Stromal cell of bone marrow (primary cell): Measurements from ENCODE around the gene NNAT.
"Not testable (repeated sequence)": the region's sequence is repeated elsewhere in the genome, so short reads cannot be mapped to it uniquely, and the experiment has no call there.

Experiments used
- DNase-seq: peaks from one replicate; pipeline ENCODE4 v3.0.0-alpha.2; 2012; ENCODE audit warnings: low read depth

The NNAT gene

DNA sequence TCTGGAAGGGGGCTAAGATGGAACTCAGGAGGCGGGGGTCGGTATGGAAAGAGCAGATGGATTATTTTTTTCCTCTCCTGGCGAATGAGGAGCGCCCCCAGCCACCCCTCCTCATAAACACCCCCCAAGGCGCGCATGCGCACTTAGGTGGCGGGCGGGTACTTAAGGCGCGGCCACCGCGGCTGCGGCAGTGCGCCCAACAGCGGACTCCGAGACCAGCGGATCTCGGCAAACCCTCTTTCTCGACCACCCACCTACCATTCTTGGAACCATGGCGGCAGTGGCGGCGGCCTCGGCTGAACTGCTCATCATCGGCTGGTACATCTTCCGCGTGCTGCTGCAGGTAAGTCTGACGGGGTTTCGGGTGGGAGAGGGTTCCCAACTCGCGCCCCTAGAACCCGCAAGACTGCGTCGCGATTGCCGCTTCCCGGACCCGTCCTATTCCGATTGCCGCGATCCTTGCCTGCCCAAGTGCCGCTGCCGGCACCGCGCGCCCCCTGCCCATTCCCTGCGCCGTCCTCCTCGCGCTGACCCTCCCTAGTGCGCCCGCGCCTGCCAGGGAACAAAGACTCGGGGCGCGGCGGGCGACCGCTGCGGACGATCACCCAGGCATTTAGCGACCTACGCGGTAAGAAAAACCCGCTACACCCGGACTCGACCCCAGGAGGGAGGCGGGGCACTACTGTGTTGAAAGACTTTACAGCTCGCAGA lies at the start of gene NNAT:
Gene NNAT, plus strand, starts transcription at position 190 of the 711 bp plus-strand sequence. Its CDS starts 82 bp downstream, at position 272.
- no peak for DNase-seq

DNA sequence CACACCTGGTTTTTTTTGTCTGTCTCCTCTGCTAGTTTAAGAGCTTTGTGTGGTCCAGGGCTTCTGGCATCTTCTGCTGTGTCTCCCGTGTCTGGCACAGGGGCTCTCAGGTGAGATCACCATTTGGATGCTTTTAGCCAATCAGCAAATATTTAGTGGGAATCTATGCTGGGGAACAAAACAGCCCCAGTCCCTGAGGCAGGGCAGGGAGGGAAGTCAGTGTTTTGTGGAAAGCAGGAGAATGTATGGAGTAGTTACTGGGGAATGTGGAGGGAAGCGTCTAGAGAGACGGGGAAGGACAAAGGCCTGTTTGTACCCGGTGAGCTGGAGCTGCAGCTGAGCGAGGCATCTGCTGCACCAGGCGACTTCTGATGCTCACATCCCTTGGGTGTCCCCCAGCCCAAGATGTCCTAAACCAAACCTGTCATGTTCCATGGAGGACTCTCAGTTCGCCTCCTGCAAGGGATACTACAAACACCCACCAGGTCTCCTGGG lies 49.3 kb upstream of the NNAT start:
- DNase-seq: no peak

GRCh38 chr20:37472435-37472834 lies 48.6 kb upstream of the NNAT start:
- not testable (repeated sequence) for DNase-seq

GRCh38 chr20:37473249-37474000 lies 47.6 kb upstream of the NNAT start:
- DNase-seq: no peak

GRCh38 chr20:37474386-37474785 lies 46.7 kb upstream of the NNAT start:
- no peak for DNase-seq

DNA sequence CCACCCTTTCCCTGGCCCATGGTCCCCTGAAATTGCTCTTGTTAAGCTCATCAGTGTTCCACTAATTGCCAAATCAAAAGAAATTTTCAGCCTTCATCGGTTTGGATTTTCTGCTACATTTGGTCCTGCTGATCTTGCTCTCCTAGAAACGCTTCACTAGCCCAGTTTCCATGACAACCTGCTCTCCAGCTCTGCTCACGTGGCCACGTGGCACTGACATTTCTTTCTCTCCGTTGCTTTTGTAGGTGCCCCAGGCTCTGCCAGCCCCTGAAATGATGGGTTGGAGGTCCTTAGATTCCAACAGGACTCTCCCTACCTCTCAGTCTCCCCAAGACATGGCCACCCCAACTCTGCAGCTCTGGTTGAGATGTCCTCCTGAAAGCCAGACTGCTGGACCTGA lies 45.8 kb upstream of the NNAT start:
- DNase-seq: no peak

DNA sequence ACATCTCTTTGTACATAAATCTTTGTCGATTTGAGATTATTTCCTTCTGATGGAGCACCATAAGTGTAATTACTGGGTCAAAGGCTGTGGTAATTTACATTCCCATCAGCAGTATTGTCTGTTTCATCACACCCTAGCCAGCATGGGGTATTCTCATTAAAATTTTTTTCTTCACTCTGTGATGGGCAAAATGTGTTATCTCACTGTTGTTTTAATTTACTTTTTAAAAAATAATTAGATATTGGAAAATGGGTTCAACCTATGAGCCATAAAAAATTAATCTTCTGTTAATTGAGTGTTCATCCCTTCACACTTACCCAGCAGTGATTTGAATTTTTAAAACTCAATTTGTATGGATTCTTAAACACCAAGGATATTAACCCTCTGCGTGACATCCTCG lies 44.0 kb upstream of the NNAT start:
- no peak for DNase-seq

DNA sequence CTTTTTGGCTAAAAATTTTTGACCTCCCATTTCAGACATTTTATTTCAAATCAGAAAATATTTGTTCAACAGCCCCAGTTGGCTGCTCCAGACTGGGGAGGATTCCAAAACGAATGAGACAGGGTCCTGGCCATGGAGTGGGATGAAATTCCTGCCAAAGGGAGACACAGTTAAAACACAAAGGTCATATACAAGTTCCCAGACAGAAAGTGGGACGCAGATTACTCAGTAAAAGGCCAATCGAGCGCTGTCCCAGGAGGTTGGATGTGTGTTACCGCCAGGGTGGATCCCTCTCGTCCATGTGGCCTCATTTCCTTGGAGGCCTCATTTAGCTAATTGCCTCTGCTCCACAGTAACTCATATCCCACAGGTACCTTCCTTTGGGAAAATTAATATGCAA lies 41.8 kb upstream of the NNAT start:
- DNase-seq: no peak

- DNase-seq: no peak
Measured at GRCh38 chr20:37479925-37480691, 40.9 kb upstream of the NNAT start.

- no peak for DNase-seq
Measured at GRCh38 chr20:37480919-37481318, 40.1 kb upstream of the NNAT start.

GRCh38 chr20:37481610-37482009 lies 39.4 kb upstream of the NNAT start:
- DNase-seq: no peak

GRCh38 chr20:37484331-37484730 lies 36.7 kb upstream of the NNAT start:
- DNase-seq: no peak

- not testable (repeated sequence) for DNase-seq
Measured at GRCh38 chr20:37486209-37486608, 34.8 kb upstream of the NNAT start.

DNA sequence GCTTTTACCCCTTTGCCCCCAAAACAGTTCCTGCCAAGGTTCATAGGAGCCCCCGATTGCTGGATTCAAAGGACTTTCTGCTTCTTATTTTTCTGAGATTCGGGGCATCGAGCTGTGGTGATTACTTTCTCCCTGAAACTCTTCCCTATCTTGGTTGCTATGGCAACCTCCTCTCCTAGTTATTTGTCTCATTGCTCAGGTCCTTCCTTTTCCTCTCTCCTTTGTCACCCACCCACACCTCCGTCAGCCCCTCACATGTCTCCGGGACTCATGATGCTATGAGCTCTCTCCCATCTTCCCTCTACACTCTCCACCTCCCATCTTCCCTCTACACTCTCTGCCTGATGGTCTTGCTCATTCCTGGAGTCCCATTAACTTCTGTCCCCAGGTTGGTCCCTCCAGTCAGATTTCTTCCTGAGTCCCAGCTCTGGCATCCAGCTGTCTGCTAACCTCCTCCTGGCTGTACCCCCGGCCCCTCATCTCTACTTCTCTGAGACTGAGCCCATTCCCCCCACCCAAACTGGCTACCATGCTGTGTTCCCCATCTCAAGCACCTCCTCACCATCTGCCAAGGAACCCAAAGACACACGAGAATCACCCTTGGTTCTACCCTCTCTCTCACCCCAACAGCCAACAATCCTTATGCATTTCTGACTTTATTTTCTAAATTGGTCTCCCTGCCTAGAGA lies 30.2 kb upstream of the NNAT start:
- DNase-seq: no peak

DNA sequence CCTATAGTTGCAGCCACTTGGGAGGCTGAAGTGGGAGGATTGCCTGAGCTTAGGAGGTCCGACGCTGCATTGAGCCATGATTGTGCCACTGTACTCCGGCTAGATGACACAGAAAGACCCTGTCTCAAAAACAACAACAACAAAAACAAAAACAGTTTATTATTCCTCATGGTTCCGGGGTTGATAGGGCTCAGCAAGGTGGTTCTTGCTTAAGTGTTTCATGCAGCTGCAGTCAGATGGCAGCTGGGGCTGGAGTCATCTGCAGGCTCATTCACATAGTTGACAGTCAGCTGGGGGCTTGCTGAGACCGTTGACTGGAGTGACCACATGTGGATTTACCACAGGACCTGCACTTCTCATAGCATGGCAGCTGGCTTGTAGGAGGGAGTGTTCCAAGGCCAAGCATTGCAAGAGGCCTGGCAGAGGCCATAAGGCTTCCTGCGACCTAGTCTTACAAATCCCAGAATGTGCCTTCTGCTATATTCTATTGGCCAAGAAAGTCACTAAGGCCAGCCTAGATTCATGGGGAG lies 28.9 kb upstream of the NNAT start:
- DNase-seq: no peak

GRCh38 chr20:37492945-37493344 lies 28.1 kb upstream of the NNAT start:
- no peak for DNase-seq

DNA sequence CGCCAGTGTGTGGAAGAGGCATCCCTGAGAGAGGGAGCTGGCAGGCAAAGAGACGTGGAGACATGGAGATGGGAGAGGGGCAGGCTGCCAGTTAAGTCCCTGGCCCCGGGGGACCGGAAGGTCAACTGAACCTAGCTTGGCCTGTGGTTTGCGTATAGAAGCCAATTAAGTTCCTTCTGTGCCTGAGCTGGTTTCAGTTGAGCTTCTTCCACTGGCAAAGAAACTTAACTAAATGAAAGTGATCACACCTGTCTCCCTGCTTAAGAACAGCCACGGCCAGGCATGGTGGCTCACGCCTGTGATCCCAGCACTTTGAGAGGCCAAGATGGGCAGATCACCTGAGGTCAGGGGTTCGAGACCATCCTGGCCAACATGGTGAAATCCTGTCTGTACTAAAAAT lies 26.7 kb upstream of the NNAT start:
- no peak for DNase-seq

DNA sequence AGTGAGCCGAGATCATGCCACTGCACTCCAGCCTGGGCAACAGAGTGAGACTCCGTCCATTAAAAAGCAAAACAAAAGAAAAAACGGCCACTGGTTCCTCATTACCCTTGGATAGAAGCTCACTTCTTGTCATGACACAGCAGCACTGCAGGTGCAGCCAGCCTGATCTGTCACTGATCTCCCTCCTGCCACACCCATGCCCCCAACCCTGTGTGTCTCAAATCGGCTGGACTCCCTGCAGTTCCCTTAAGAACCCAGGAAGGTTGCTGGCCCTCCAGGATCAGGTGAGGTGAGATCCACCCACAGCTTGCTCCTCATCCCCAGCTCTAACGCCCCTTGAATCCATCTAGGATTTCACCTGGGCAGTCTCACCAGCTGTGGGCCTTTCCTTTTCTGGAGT lies 26.3 kb upstream of the NNAT start:
- DNase-seq: no peak

DNA sequence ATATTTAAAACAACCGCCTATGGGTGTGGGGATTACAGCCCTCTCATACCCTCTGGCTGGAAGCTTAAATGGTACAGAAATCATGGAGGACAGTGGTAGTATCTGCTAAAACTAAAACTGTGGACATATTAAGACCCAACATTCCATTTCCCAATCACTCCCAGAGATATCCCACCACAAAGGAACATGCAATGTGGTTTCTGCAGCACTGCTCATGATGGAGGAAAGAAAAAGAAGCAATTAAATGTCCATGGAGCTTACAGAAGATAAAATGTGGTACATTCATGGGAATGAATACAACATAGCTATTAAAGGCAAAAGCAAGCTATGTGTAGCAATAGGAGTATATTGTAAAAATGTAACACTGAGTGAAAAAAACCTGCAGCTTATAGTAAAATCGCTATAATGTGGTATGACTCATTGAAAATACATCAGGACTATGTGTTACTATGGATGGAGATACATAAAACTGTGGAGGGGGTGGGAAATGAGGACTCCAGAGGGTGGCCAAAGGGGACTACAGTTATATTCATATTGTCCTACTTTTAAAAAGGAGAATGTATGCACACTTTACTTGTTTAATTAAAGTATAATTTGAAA lies 22.9 kb upstream of the NNAT start:
- DNase-seq: no peak

DNA sequence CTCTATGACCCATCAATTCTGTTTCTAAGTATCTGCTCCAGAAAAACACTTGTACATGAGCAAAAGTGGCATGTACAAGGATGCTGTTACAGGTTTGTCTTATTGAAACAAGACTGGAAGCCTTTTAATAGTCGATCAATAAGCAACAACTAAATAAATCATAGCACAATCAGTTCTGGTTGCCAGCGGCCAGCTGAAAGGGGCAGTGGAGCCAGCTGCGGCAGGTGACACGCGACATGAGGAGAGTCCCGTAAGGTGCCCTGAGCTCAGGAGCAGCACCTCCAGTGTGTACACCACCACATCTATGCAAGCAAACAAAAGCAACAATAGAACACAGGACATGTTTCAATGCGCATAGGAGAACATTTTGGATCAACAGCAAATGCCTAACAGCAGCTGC lies 20.7 kb upstream of the NNAT start:
- no peak for DNase-seq

- DNase-seq: no peak
Measured at GRCh38 chr20:37501940-37502339, 19.1 kb upstream of the NNAT start.
